ENCODE measurements around the gene SNX32. TPM values are rescaled to one million over a fixed set of nuclear protein-coding genes. Genes with fewer than 3 reads are reported as not detected.

SNX32 gene
- total and polyA plus RNA-seq, 2 of the 13 experiments (the other 11 are each of a cell fraction or from before 2014, with no cell fraction given) = 0.09 to 0.34 TPM

- TF ChIP-seq MXD3 (CRISPR knock-in tag; IDR thresholded peaks at IDR 0.05) (0 out of 2 replicates have a peak, but pooled peaks have one; percentile 40), ZGPAT (CRISPR knock-in tag; IDR thresholded peaks at IDR 0.05) (peak; percentile 2; the same call in 1 of the 2 replicates), FOXK1 (CRISPR knock-in tag; IDR thresholded peaks at IDR 0.05; ENCODE audit: borderline replicate concordance, low read depth) (peak; percentile 25; the same call in 1 of the 2 replicates), ZIK1 (CRISPR knock-in tag; IDR thresholded peaks at IDR 0.05; ENCODE audit: borderline replicate concordance, low read depth) (0 out of 2 replicates have a peak, but pooled peaks have one; percentile 26), ZNF652 (CRISPR knock-in tag; IDR thresholded peaks at IDR 0.05; ENCODE audit: borderline replicate concordance, low read depth) (no peak), NFE2L1 (CRISPR knock-in tag; IDR thresholded peaks at IDR 0.05; ENCODE audit: borderline replicate concordance) (no peak), ASH2L (IDR thresholded peaks at IDR 0.05; ENCODE audit: insufficient read length, low read depth, low read length) (no peak), ARHGAP35 (CRISPR knock-in tag; IDR thresholded peaks at IDR 0.05; ENCODE audit: borderline replicate concordance) (no peak), IKZF5 (CRISPR knock-in tag; IDR thresholded peaks at IDR 0.05) (peak; percentile 63; the same call in 1 of the 2 replicates), GATA4 (IDR thresholded peaks at IDR 0.05; ENCODE audit: borderline replicate concordance, low read depth) (peak; percentile 36; the same call in 1 of the 2 replicates), ARNTL (CRISPR knock-in tag; IDR thresholded peaks at IDR 0.05) (0 out of 2 replicates have a peak, but pooled peaks have one; percentile 42), EED (CRISPR knock-in tag; IDR thresholded peaks at IDR 0.05) (no peak), ZNF607 (CRISPR knock-in tag; IDR thresholded peaks at IDR 0.05; ENCODE audit: borderline replicate concordance) (peak; percentile 54; the same call in 1 of the 2 replicates), MEIS1 (CRISPR knock-in tag; IDR thresholded peaks at IDR 0.05; ENCODE audit: borderline replicate concordance) (peak; percentile 46; the same call in 1 of the 2 replicates), PCBP2 (optimal IDR thresholded peaks at IDR 0.05; ENCODE audit: low read depth, low read length, poor library complexity, severe bottlenecking) (no peak), ZNF33B (CRISPR knock-in tag; IDR thresholded peaks at IDR 0.05) (0 out of 2 replicates have a peak, but pooled peaks have one; percentile 51), BCL3 (CRISPR knock-in tag; IDR thresholded peaks at IDR 0.05) (no peak), ZNF891 (CRISPR knock-in tag; IDR thresholded peaks at IDR 0.05) (0 out of 2 replicates have a peak, but pooled peaks have one; percentile 31), ZFP91 (CRISPR knock-in tag; IDR thresholded peaks at IDR 0.05; ENCODE audit: borderline replicate concordance) (peak; percentile 32; the same call in 1 of the 2 replicates), ZNF562 (CRISPR knock-in tag; IDR thresholded peaks at IDR 0.05; ENCODE audit: borderline replicate concordance) (no peak), FIP1L1 (IDR thresholded peaks at IDR 0.05; ENCODE audit: borderline replicate concordance, insufficient read depth, low read depth, low read length) (0 out of 2 replicates have a peak, but pooled peaks have one; percentile 18)
Observed at GRCh38 chr11:65891219-65892136, 57.7 kb downstream of the SNX32 start (continued).
